GM12878 (cell line): ENCODE measurements around the gene PAQR8. TPM values are rescaled to one million over a fixed set of nuclear protein-coding genes. Genes with fewer than 3 reads are reported as not detected.

Source experiments
- ATAC-seq: fragments of 200-7000 bp; cut with Tn5 transposase; 3 replicates; pipeline ENCODE4 v1.9.1; 2020; ENCODE audit warnings: mild to moderate bottlenecking, moderate library complexity
- BruUV-seq: library from RNA; stranded (reverse); fragments of 400-500 nt; replicated peaks from 2 replicates; lab custom pipeline; 2021; lab: Mats Ljungman, UMichigan
- CTCF ChIA-PET: fragments of 300-600 bp; sonication (Branson Sonifier 250); formaldehyde crosslinking; extraction: SDS; loops from one replicate; lab custom pipeline; 2021; ENCODE audit warnings: inconsistent platforms; lab: Yijun Ruan, JAX
- POLR2A ChIA-PET: fragments of 350-600 bp; formaldehyde crosslinking; extraction: SDS; loops from one replicate; lab custom pipeline; 2021; ENCODE audit warnings: inconsistent platforms; lab: Charles Lee
- RAD21 ChIA-PET: fragments of 300-600 bp; sonication (Branson Sonifier 250); formaldehyde crosslinking; loops from one replicate; lab custom pipeline; 2023; ENCODE audit warnings: antibody characterized with exemption; ENCODE audit not compliant: unreplicated experiment; lab: Charles Lee
- SMC1A ChIA-PET: fragments of 300-600 bp; sonication (Branson Sonifier 250); formaldehyde crosslinking; loops from one replicate; lab custom pipeline; 2023; ENCODE audit not compliant: unreplicated experiment, uncharacterized antibody; lab: Charles Lee
- DNase-seq: peaks from one replicate; pipeline ENCODE4 v3.0.0-alpha.2; 2011; ENCODE audit warnings: low read depth, low spot score
- FAIRE-seq: peaks from 3 replicates; lab custom pipeline; 2011; peaks lifted over from hg19 to GRCh38; lab: Jason Lieb, UNC
- H2AFZ ChIP-seq: 2 replicates; pipeline ENCODE4 v1.6.0; 2011; ENCODE audit warnings: low read depth, low read length, control low read depth; ENCODE audit not compliant: control insufficient read depth
- H3K27ac ChIP-seq: 2 replicates; pipeline ENCODE4 v1.5.1; 2011; ENCODE audit warnings: control low read depth; ENCODE audit not compliant: control insufficient read depth, insufficient read depth
- H3K27me3 ChIP-seq, 2 experiments: replicated peaks in 1 of 2; 2 replicates each; pipeline versions ENCODE4 v1.6.0 to v1.6.1; 2011; ENCODE audit warnings: low read length in 1 of 2; ENCODE audit not compliant: control insufficient read depth in 2 of 2, insufficient read depth in 2 of 2
- H3K36me3 ChIP-seq, 2 experiments: 2 replicates each; pipeline ENCODE4 v1.5.1; 2011; ENCODE audit warnings: low read length in 1 of 2; ENCODE audit not compliant: control insufficient read depth in 2 of 2, insufficient read depth in 2 of 2
- H3K4me1 ChIP-seq: 2 replicates; pipeline ENCODE4 v1.6.1; 2011; ENCODE audit warnings: mild to moderate bottlenecking, low read length, moderate library complexity, mixed read lengths; ENCODE audit not compliant: control insufficient read depth, insufficient read depth
- H3K4me2 ChIP-seq: 2 replicates; pipeline ENCODE4 v1.6.0; 2011; ENCODE audit warnings: control low read depth; ENCODE audit not compliant: control insufficient read depth, insufficient read depth
- H3K4me3 ChIP-seq: fragments of 200-600 bp; sonication (generic); 2 replicates; pipeline ENCODE4 v1.5.1; 2016
- H3K79me2 ChIP-seq: 2 replicates; pipeline ENCODE4 v1.6.0; 2011; ENCODE audit warnings: low read length; ENCODE audit not compliant: control insufficient read depth, insufficient read depth
- H3K9ac ChIP-seq: 2 replicates; pipeline ENCODE4 v1.8.0; 2011; ENCODE audit warnings: low read length, control low read depth, mixed read lengths; ENCODE audit not compliant: control insufficient read depth, insufficient read depth
- H3K9me3 ChIP-seq: replicated peaks from 3 replicates; pipeline ENCODE4 v1.5.1; 2011; ENCODE audit warnings: mild to moderate bottlenecking, low read length; ENCODE audit not compliant: control insufficient read depth, insufficient read depth
- H4K20me1 ChIP-seq: 2 replicates; pipeline ENCODE4 v1.6.0; 2011; ENCODE audit not compliant: control insufficient read depth, insufficient read depth
- CBFB ChIP-seq: IDR thresholded peaks from 2 replicates; pipeline ENCODE4 v1.6.1; 2016; ENCODE audit warnings: antibody characterized with exemption, low read depth
- CHD2 ChIP-seq: IDR thresholded peaks from 2 replicates; pipeline ENCODE4 v1.6.1; 2011; ENCODE audit warnings: low read depth, low read length, improper control_type of control experiment, borderline replicate concordance
- DPF2 ChIP-seq: fragments of 450-650 bp; IDR thresholded peaks from 2 replicates; pipeline ENCODE4 v1.6.1; 2017; ENCODE audit warnings: mild to moderate bottlenecking
- EGR1 ChIP-seq, 2 experiments: IDR thresholded peaks; 1 replicate in 1 of 2; 2 replicates in 1 of 2; pipeline ENCODE4 v1.6.1; 2011 to 2012; ENCODE audit warnings: low read depth in 2 of 2, low read length in 2 of 2, borderline replicate concordance in 1 of 2, mild to moderate bottlenecking in 1 of 2, moderate library complexity in 1 of 2
- GABPA ChIP-seq: IDR thresholded peaks from 2 replicates; pipeline ENCODE4 v1.6.1; 2014; ENCODE audit warnings: antibody characterized with exemption, low read depth, mild to moderate bottlenecking, inconsistent platforms
- HCFC1 ChIP-seq: fragments of 150-350 bp; IDR thresholded peaks from 2 replicates; pipeline ENCODE4 v1.6.1; 2014; ENCODE audit warnings: low read length
- KLF5 ChIP-seq: fragments of 450-650 bp; IDR thresholded peaks from 2 replicates; pipeline ENCODE4 v1.6.1; 2014; ENCODE audit warnings: mild to moderate bottlenecking; ENCODE audit not compliant: partially characterized antibody
- MEF2B ChIP-seq: fragments of 450-650 bp; IDR thresholded peaks from 2 replicates; pipeline ENCODE4 v1.6.1; 2018; ENCODE audit warnings: mild to moderate bottlenecking, moderate library complexity; ENCODE audit not compliant: partially characterized antibody, poor library complexity, severe bottlenecking
- NR2F1 ChIP-seq: fragments of 450-650 bp; conservative IDR thresholded peaks from 2 replicates; pipeline ENCODE4 v1.6.1; 2017; ENCODE audit warnings: mild to moderate bottlenecking
- PAX5 ChIP-seq: IDR thresholded peaks from 2 replicates; pipeline ENCODE4 v1.6.1; 2011; ENCODE audit warnings: low read depth, low read length, borderline replicate concordance
- RCOR1 ChIP-seq: conservative IDR thresholded peaks from 2 replicates; pipeline ENCODE4 v1.6.1; 2012; ENCODE audit warnings: low read depth, low read length, improper control_type of control experiment
- SMC3 ChIP-seq: IDR thresholded peaks from 2 replicates; pipeline ENCODE4 v1.6.1; 2011; ENCODE audit warnings: low read length, improper control_type of control experiment, borderline replicate concordance
- SPI1 ChIP-seq: IDR thresholded peaks from 2 replicates; pipeline ENCODE4 v1.6.1; 2011; ENCODE audit warnings: low read depth, mild to moderate bottlenecking, low read length, moderate library complexity, borderline replicate concordance; ENCODE audit not compliant: insufficient read depth
- TARDBP ChIP-seq: IDR thresholded peaks from 2 replicates; pipeline ENCODE4 v1.6.1; 2016; ENCODE audit warnings: borderline replicate concordance
- TCF3 ChIP-seq: IDR thresholded peaks from 2 replicates; pipeline ENCODE4 v1.6.1; 2012; ENCODE audit warnings: low read depth, mild to moderate bottlenecking, low read length, borderline replicate concordance; ENCODE audit not compliant: insufficient read depth
- ZNF217 ChIP-seq: fragments of 450-650 bp; IDR thresholded peaks from 2 replicates; pipeline ENCODE4 v1.6.1; 2017; ENCODE audit warnings: antibody characterized with exemption, mild to moderate bottlenecking
- WGBS: methylation state at CpG from one replicate; pipeline ENCODE4 v1.1.6; 2016; ENCODE audit warnings: low lambda C conversion rate; ENCODE audit not compliant: insufficient replicate concordance, insufficient coverage; ENCODE audit errors: missing lambda C conversion rate; 5-methylcytosine and 5-hydroxymethylcytosine counted together
- in situ Hi-C: fragments of 300-500 bp; cut with MboI; formaldehyde crosslinking; loops from 9 replicates; pipeline ENCODE4 v1.14.3; 2018; ENCODE audit warnings: mixed read lengths
- intact Hi-C: fragments of 100-400 bp; cut with micrococcal nuclease; formaldehyde crosslinking; loops from one replicate; pipeline ENCODE4 v1.14.2; 2022; ENCODE audit not compliant: unreplicated experiment
- polyA plus RNA-seq, 11 experiments: library from polyadenylated mRNA; depleted of rRNA in 4 of 11; unstranded in 6 of 11; stranded (reverse) in 5 of 11; fragments of >200 nt; fragmentation: Nextera tagmentation in 4 of 11; fragmentation: Illumina TruSeq in 1 of 11; extraction: Ambion mirVana in 4 of 11; extraction: Trizol in 1 of 11; gene quantifications; 1 replicate in 1 of 11; 2 replicates in 10 of 11; pipeline versions ENCODE4 v1.2.1 to v1.2.3, GENCODE V29; 2011 to 2016; ENCODE audit warnings: inconsistent platforms in 2 of 11, missing spikeins in 2 of 11, low read depth in 1 of 11
- total RNA-seq, 4 experiments: library from RNA; depleted of rRNA in 3 of 4; stranded (reverse); fragments of >200 nt in 3 of 4; fragmentation: Illumina TruSeq in 1 of 4; extraction: Trizol in 1 of 4; gene quantifications; 2 replicates each; pipeline versions ENCODE4 v1.2.1 to v1.2.3, GENCODE V29; 2013 to 2021
- TF ChIP-seq, protein P1 (sequence below): IDR thresholded peaks from 2 replicates; pipeline ENCODE4 v1.6.1; 2012; ENCODE audit warnings: low read depth, low read length, improper control_type of control experiment
- TF ChIP-seq, protein P2 (sequence below): fragments of 450-650 bp; formaldehyde crosslinking; IDR thresholded peaks from 2 replicates; pipeline ENCODE4 v1.5.0; 2022; ENCODE audit warnings: mild to moderate bottlenecking, missing genetic modification characterization
- TF ChIP-seq, protein P3 (sequence below): fragments of 450-650 bp; IDR thresholded peaks from 2 replicates; pipeline ENCODE4 v1.6.1; 2017; ENCODE audit warnings: antibody characterized with exemption, mild to moderate bottlenecking, moderate library complexity

The PAQR8 gene
- total and polyA plus RNA-seq, 10 of the 15 experiments (the other 5 are each of a cell fraction or from before 2014, with no cell fraction given), result 3.9 to 22.4 (median 14.6) TPM

DNA sequence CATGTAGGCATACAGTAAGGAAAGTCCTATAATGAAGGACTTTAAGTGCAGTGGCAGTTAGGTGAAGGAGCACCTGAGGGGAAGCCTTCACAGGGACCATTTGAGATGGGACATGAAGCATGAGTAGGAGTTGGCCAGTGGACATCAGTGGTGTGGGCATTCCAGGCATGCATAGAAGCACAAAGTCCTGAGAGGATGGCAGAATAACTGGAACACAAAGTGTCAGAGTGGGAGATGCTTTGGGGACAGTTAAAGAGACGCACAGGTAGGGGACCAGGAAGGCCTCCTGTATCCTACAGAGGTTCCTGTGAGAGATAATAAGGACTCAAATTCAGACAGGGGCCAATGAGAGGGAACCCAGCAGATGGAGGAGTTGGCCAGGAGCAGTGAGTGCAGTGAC is 31.8 kb downstream of the PAQR8 start:
- in situ Hi-C loops, result loop anchor here (5.0 kb wide), 2 partner anchors 91 to 231 kb away; no protein-coding TSS in a partner anchor
- ChIA-PET SMC1A (interaction anchor here (1.2 to 12.8 kb wide), 3 partner anchors 13 to 110 kb away, joined by 3 to 358 read pairs (median 74); partner anchors contain the start of gene MCM3), POLR2A (interaction anchor here (1.0 to 5.1 kb wide), 2 partner anchors 86 to 109 kb away, joined by 3 to 42 read pairs; partner anchors contain the start of gene MCM3), RAD21 (interaction anchor here (1.0 to 1.5 kb wide), 2 partner anchors 101 to 108 kb away, joined by 3 to 8 read pairs; partner anchors contain the start of gene MCM3), CTCF (interaction anchor here (0.9 to 14.7 kb wide), 3 partner anchors 29 to 230 kb away, joined by 3 to 441 read pairs (median 3); partner anchors contain the start of gene MCM3)
- H3K36me3 ChIP-seq, result no peaks in the 10 kb centered on the region
- H3K79me2 ChIP-seq, result peaks cover 10% of the 10 kb centered on the region
- DNase-seq, result no peak
- no peak for FAIRE-seq
- no peak overlapping the region for H3K4me3 ChIP-seq
- H3K9ac ChIP-seq, result peak overlapping the region; percentile 18; the same call in 1 of the 2 replicates
- BruUV-seq, result no TSS peak
- H3K4me2 ChIP-seq, result peak overlapping the region; percentile 75
- H3K9me3 ChIP-seq, result no peaks in the 10 kb centered on the region
- H2AFZ ChIP-seq, result peak overlapping the region; percentile 32
- peaks cover 78% of the 10 kb centered on the region for H3K4me1 ChIP-seq
- no peaks in the 10 kb centered on the region for H3K27me3 ChIP-seq
- H4K20me1 ChIP-seq, result no peaks in the 10 kb centered on the region
- H3K27ac ChIP-seq, result peak overlapping the region; percentile 76
- WGBS, result 100% methylated on average over 1 of the region's 1 CpG
- intact Hi-C loops, result loop anchor here (1.0 kb wide), 1 partner anchor 109 kb away; the partner anchor contains the start of gene MCM3
- ATAC-seq, result no peak; the same call in 2 of the 3 replicates
- TF ChIP-seq TCF3, result 0 out of 2 replicates have a peak, but pooled peaks have one; percentile 22
- no peak for TF ChIP-seq KLF5
- TF ChIP-seq TARDBP, result no peak
- TF ChIP-seq SPI1, result no peak
- TF ChIP-seq HCFC1, result peak; percentile 40; the same call in 1 of the 2 replicates
- TF ChIP-seq CHD2, result no peak
- TF ChIP-seq NR2F1, result no peak
- TF ChIP-seq SMC3, result no peak
- TF ChIP-seq RCOR1, result no peak
- TF ChIP-seq DPF2, result no peak
- TF ChIP-seq, protein P1, sequence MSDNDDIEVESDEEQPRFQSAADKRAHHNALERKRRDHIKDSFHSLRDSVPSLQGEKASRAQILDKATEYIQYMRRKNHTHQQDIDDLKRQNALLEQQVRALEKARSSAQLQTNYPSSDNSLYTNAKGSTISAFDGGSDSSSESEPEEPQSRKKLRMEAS, result no peak
- TF ChIP-seq MEF2B, result no peak
- no peak for TF ChIP-seq ZNF217
- no peak for TF ChIP-seq PAX5
- TF ChIP-seq GABPA, result peak; percentile 83
- TF ChIP-seq CBFB, result no peak
- TF ChIP-seq, protein P2, sequence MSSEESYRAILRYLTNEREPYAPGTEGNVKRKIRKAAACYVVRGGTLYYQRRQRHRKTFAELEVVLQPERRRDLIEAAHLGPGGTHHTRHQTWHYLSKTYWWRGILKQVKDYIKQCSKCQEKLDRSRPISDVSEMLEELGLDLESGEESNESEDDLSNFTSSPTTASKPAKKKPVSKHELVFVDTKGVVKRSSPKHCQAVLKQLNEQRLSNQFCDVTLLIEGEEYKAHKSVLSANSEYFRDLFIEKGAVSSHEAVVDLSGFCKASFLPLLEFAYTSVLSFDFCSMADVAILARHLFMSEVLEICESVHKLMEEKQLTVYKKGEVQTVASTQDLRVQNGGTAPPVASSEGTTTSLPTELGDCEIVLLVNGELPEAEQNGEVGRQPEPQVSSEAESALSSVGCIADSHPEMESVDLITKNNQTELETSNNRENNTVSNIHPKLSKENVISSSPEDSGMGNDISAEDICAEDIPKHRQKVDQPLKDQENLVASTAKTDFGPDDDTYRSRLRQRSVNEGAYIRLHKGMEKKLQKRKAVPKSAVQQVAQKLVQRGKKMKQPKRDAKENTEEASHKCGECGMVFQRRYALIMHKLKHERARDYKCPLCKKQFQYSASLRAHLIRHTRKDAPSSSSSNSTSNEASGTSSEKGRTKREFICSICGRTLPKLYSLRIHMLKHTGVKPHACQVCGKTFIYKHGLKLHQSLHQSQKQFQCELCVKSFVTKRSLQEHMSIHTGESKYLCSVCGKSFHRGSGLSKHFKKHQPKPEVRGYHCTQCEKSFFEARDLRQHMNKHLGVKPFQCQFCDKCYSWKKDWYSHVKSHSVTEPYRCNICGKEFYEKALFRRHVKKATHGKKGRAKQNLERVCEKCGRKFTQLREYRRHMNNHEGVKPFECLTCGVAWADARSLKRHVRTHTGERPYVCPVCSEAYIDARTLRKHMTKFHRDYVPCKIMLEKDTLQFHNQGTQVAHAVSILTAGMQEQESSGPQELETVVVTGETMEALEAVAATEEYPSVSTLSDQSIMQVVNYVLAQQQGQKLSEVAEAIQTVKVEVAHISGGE, result peak; percentile 71
- TF ChIP-seq, protein P3, sequence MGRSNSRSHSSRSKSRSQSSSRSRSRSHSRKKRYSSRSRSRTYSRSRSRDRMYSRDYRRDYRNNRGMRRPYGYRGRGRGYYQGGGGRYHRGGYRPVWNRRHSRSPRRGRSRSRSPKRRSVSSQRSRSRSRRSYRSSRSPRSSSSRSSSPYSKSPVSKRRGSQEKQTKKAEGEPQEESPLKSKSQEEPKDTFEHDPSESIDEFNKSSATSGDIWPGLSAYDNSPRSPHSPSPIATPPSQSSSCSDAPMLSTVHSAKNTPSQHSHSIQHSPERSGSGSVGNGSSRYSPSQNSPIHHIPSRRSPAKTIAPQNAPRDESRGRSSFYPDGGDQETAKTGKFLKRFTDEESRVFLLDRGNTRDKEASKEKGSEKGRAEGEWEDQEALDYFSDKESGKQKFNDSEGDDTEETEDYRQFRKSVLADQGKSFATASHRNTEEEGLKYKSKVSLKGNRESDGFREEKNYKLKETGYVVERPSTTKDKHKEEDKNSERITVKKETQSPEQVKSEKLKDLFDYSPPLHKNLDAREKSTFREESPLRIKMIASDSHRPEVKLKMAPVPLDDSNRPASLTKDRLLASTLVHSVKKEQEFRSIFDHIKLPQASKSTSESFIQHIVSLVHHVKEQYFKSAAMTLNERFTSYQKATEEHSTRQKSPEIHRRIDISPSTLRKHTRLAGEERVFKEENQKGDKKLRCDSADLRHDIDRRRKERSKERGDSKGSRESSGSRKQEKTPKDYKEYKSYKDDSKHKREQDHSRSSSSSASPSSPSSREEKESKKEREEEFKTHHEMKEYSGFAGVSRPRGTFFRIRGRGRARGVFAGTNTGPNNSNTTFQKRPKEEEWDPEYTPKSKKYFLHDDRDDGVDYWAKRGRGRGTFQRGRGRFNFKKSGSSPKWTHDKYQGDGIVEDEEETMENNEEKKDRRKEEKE, result no peak
- TF ChIP-seq EGR1 (IDR thresholded peaks at IDR 0.05; ENCODE audit: borderline replicate concordance in 1 of 2, low read depth in 2 of 2, low read length in 2 of 2), result no peak
